SK-N-SH (cell line): ENCODE data around the gene BRME1. TPM values are rescaled to one million over a fixed set of nuclear protein-coding genes. Genes with fewer than 3 reads are reported as not detected.

Experiments used
- CTCF ChIA-PET: fragments of 300-600, 350-600 bp; formaldehyde crosslinking; extraction: SDS; loops from one replicate; lab custom pipeline; 2021; lab: Yijun Ruan, JAX
- POLR2A ChIA-PET: fragments of 350-600 bp; sonication (Branson Sonifier 250); formaldehyde crosslinking; extraction: SDS; loops from one replicate; lab custom pipeline; 2020; ENCODE audit warnings: antibody characterized with exemption, inconsistent platforms; lab: Yijun Ruan, JAX
- DNase-seq: peaks from one replicate; pipeline ENCODE4 v3.0.0; 2012
- H2AFZ ChIP-seq: fragments of 200-600 bp; sonication (generic); 2 replicates; pipeline ENCODE4 v1.8.1; 2016; ENCODE audit warnings: antibody characterized with exemption, mild to moderate bottlenecking, low read depth
- H3F3A ChIP-seq: fragments of 200-600 bp; sonication (generic); replicated peaks from 2 replicates; pipeline ENCODE3; 2016; ENCODE audit warnings: antibody characterized with exemption, mild to moderate bottlenecking; ENCODE audit not compliant: insufficient read depth
- H3K27ac ChIP-seq, 2 experiments: fragments of 200-500 bp in 1 of 2; fragments of 200-600 bp in 1 of 2; sonication (Bioruptor generic) in 1 of 2; sonication (generic), shearing (Covaris generic) in 1 of 2; 2 replicates each; pipeline versions ENCODE4 v1.5.1 to v1.6.1; 2014 to 2016; ENCODE audit warnings: low read depth in 2 of 2, inconsistent platforms in 1 of 2, low read length in 1 of 2, mild to moderate bottlenecking in 1 of 2, mixed read lengths in 1 of 2
- H3K27me3 ChIP-seq: fragments of 200-600 bp; sonication (generic), shearing (Covaris generic); 2 replicates; pipeline ENCODE4 v1.6.1; 2016; ENCODE audit warnings: mixed run types; ENCODE audit not compliant: insufficient read depth
- H3K36me3 ChIP-seq, 2 experiments: fragments of 200-500 bp in 1 of 2; fragments of 200-600 bp in 1 of 2; sonication (Bioruptor generic) in 1 of 2; sonication (generic) in 1 of 2; replicated peaks in 1 of 2; 2 replicates each; pipeline versions ENCODE3 to v1.5.1; 2014 to 2016; ENCODE audit warnings: low read length in 1 of 2, mild to moderate bottlenecking in 1 of 2; ENCODE audit not compliant: insufficient read depth in 2 of 2, control insufficient read depth in 1 of 2
- H3K4me1 ChIP-seq, 2 experiments: fragments of 200-500 bp in 1 of 2; fragments of 200-600 bp in 1 of 2; sonication (Bioruptor generic) in 1 of 2; sonication (generic), shearing (Covaris generic) in 1 of 2; 2 replicates each; pipeline versions ENCODE4 v1.5.1 to v1.6.1; 2014 to 2016; ENCODE audit warnings: low read depth in 1 of 2, low read length in 1 of 2, mixed run types in 1 of 2; ENCODE audit not compliant: insufficient read depth in 2 of 2, control insufficient read depth in 1 of 2
- H3K4me2 ChIP-seq: fragments of 200-600 bp; sonication (generic), shearing (Covaris generic); 2 replicates; pipeline ENCODE4 v1.6.1; 2017; ENCODE audit warnings: mixed run types
- H3K4me3 ChIP-seq, 2 experiments: fragments of 200-500 bp in 1 of 2; fragments of 200-600 bp in 1 of 2; sonication (Bioruptor generic) in 1 of 2; sonication (generic), shearing (Covaris generic) in 1 of 2; 2 replicates each; pipeline versions ENCODE4 v1.5.1 to v1.8.1; 2014 to 2016; ENCODE audit warnings: low read depth in 2 of 2, inconsistent platforms in 1 of 2, low read length in 1 of 2, mild to moderate bottlenecking in 1 of 2, mixed read lengths in 1 of 2, moderate library complexity in 1 of 2
- H3K79me2 ChIP-seq: fragments of 200-600 bp; sonication (generic); 2 replicates; pipeline ENCODE4 v1.8.1; 2017; ENCODE audit warnings: mild to moderate bottlenecking; ENCODE audit not compliant: insufficient read depth
- H3K9ac ChIP-seq: fragments of 200-600 bp; sonication (generic); 2 replicates; pipeline ENCODE4 v1.6.1; 2017; ENCODE audit warnings: mixed run types
- H3K9me2 ChIP-seq: fragments of 200-600 bp; sonication (generic); 2 replicates; pipeline ENCODE4 v1.6.1; 2017; ENCODE audit warnings: mixed run types
- H3K9me3 ChIP-seq: fragments of 200-600 bp; sonication (generic); 2 replicates; pipeline ENCODE4 v1.6.1; 2017; ENCODE audit warnings: mixed run types, mild to moderate bottlenecking, moderate library complexity
- H4K20me1 ChIP-seq: fragments of 200-600 bp; sonication (generic); 2 replicates; pipeline ENCODE4 v1.6.1; 2017; ENCODE audit warnings: mild to moderate bottlenecking, mixed run types; ENCODE audit not compliant: insufficient read depth
- CHD2 ChIP-seq: fragments of 150-350 bp; IDR thresholded peaks from 2 replicates; pipeline ENCODE4 v1.6.1; 2018; ENCODE audit warnings: low read length; ENCODE audit not compliant: partially characterized antibody
- ELF1 ChIP-seq: IDR thresholded peaks from 2 replicates; pipeline ENCODE4 v1.4.0; 2012
- EP300 ChIP-seq, 2 experiments: IDR thresholded peaks; 2 replicates each; pipeline versions ENCODE4 v1.4.0 to v1.6.1; 2012; ENCODE audit warnings: borderline replicate concordance in 1 of 2, low read depth in 1 of 2, low read length in 1 of 2
- EZH2phosphoT487 ChIP-seq: fragments of 200-600 bp; sonication (generic); IDR thresholded peaks from 2 replicates; pipeline ENCODE4 v1.6.1; 2017; ENCODE audit warnings: low read depth, mixed run types, mild to moderate bottlenecking, antibody characterized with exemption, moderate library complexity, borderline replicate concordance
- FOSL2 ChIP-seq: IDR thresholded peaks from 2 replicates; pipeline ENCODE4 v1.4.0; 2012; ENCODE audit warnings: low read depth, mild to moderate bottlenecking, moderate library complexity, borderline replicate concordance
- FOXJ3 ChIP-seq: sonication (generic); formaldehyde crosslinking; IDR thresholded peaks from 2 replicates; pipeline ENCODE4 v1.5.1; 2020; ENCODE audit warnings: mild to moderate bottlenecking, missing genetic modification reagents
- GABPA ChIP-seq: IDR thresholded peaks from 2 replicates; pipeline ENCODE4 v1.4.0; 2012; ENCODE audit warnings: low read depth, mild to moderate bottlenecking
- GATA2 ChIP-seq: sonication (generic); formaldehyde crosslinking; IDR thresholded peaks from 2 replicates; pipeline ENCODE4 v1.5.0; 2020; ENCODE audit warnings: mild to moderate bottlenecking, missing genetic modification reagents
- JUND ChIP-seq: IDR thresholded peaks from 2 replicates; pipeline ENCODE4 v1.4.0; 2012
- MEF2A ChIP-seq: IDR thresholded peaks from 2 replicates; pipeline ENCODE4 v1.4.0; 2012; ENCODE audit warnings: low read depth, borderline replicate concordance
- MXI1 ChIP-seq: IDR thresholded peaks from 2 replicates; pipeline ENCODE4 v1.6.1; 2012; ENCODE audit warnings: mild to moderate bottlenecking, low read depth, low read length, improper control_type of control experiment
- NFIC ChIP-seq: IDR thresholded peaks from 2 replicates; pipeline ENCODE4 v1.4.0; 2012; ENCODE audit warnings: borderline replicate concordance
- NRF1 ChIP-seq: IDR thresholded peaks from 2 replicates; pipeline ENCODE4 v1.6.1; 2012; ENCODE audit warnings: low read depth, mild to moderate bottlenecking, low read length
- RAD21 ChIP-seq: IDR thresholded peaks from 2 replicates; pipeline ENCODE4 v1.6.1; 2012; ENCODE audit warnings: mild to moderate bottlenecking, low read length
- RCOR1 ChIP-seq: fragments of 150-350 bp; IDR thresholded peaks from 2 replicates; pipeline ENCODE4 v1.6.1; 2017; ENCODE audit warnings: antibody characterized with exemption, low read length
- REST ChIP-seq: IDR thresholded peaks from 2 replicates; pipeline ENCODE4 v1.6.1; 2012; ENCODE audit warnings: mild to moderate bottlenecking, low read depth, low read length, moderate library complexity
- RFX5 ChIP-seq: IDR thresholded peaks from 2 replicates; pipeline ENCODE4 v1.6.1; 2012; ENCODE audit warnings: mild to moderate bottlenecking, improper control_type of control experiment, low read length
- RXRA ChIP-seq: IDR thresholded peaks from 2 replicates; pipeline ENCODE4 v1.4.0; 2012; ENCODE audit warnings: low read depth, mild to moderate bottlenecking, borderline replicate concordance
- SMC3 ChIP-seq: IDR thresholded peaks from 2 replicates; pipeline ENCODE4 v1.6.1; 2012; ENCODE audit warnings: low read depth, low read length, improper control_type of control experiment
- TAF1 ChIP-seq: IDR thresholded peaks from 2 replicates; pipeline ENCODE4 v1.6.1; 2012; ENCODE audit warnings: low read depth, mild to moderate bottlenecking, low read length, moderate library complexity, borderline replicate concordance
- TCF12 ChIP-seq: IDR thresholded peaks from 2 replicates; pipeline ENCODE4 v1.4.0; 2012
- TEAD4 ChIP-seq: IDR thresholded peaks from 2 replicates; pipeline ENCODE4 v1.4.0; 2012; ENCODE audit warnings: mild to moderate bottlenecking, borderline replicate concordance; ENCODE audit not compliant: insufficient read depth
- USF1 ChIP-seq: IDR thresholded peaks from 2 replicates; pipeline ENCODE4 v1.4.0; 2012; ENCODE audit warnings: low read depth, borderline replicate concordance
- WGBS: methylation state at CpG from one replicate; pipeline ENCODE4 v1.1.6; 2017; ENCODE audit warnings: low lambda C conversion rate; 5-methylcytosine and 5-hydroxymethylcytosine counted together
- polyA plus RNA-seq, 3 experiments: library from polyadenylated mRNA; depleted of rRNA; stranded (reverse); fragments of >200 nt; gene quantifications; 2 replicates each; pipeline ENCODE4 v1.2.3, GENCODE V29; 2012
- TF ChIP-seq, protein P1 (sequence below): fragments of 150-350 bp; IDR thresholded peaks from 2 replicates; pipeline ENCODE4 v1.6.1; 2017; ENCODE audit warnings: antibody characterized with exemption, low read length, low read depth, borderline replicate concordance
- TF ChIP-seq, protein P2 (sequence below): fragments of 150-350 bp; IDR thresholded peaks from 2 replicates; pipeline ENCODE4 v1.6.1; 2016; ENCODE audit warnings: mild to moderate bottlenecking, low read depth, low read length
- TF ChIP-seq, protein P3 (sequence below): IDR thresholded peaks from 2 replicates; pipeline ENCODE4 v1.4.0; 2012; ENCODE audit warnings: low read depth

Gene BRME1
- polyA plus RNA-seq, 1 of the 3 experiments (the other 2 are of a cell fraction): 1.5 TPM

DNA sequence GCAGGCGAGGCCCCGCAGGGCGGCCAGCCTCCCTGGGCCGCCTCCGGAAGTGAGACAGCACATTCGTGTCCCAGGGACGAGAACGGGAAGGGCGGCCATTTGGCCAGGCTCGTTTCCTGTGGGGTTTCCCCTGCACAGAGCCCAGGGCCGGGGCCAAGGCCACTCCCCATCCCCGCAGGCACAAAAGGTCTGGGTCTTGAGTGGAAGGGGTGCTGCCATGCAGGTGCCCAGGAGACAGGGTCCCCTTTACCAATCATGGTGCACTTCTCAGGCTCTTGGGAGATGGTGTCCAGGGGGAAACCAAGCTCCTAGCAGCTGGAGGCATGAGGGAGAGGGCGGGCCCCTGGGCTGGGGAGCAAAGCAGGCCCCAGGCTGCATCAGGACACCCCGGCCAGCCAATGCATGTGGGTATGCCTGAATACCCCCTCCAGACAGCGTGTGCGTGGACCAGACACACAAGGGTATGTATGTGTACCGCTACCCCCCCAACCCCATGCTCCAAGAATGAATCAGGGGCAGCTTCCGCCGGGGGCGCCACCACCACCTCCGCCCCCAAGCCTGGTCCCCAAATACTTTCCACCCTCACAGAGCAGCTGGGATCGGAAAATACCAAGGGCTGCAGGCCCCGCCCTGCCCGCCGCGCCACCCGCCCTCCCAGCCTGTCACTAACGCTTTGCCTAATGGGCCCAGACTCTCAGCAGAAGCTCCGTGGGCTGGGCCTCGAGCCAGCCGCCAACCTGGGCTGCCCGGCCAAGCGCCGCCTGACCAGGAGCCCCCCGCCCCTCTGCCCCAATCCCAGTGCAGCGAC lies 66.6 kb downstream of the BRME1 start:
- under 1% methylated on average over 24 of the region's 36 CpGs for WGBS
- H4K20me1 ChIP-seq: peaks cover 81% of the 10 kb centered on the region
- peak overlapping the region; percentile 93 for H3K4me2 ChIP-seq
- H3K9me2 ChIP-seq: no peaks in the 10 kb centered on the region
- H2AFZ ChIP-seq: no peak overlapping the region
- H3K9me3 ChIP-seq: no peaks in the 10 kb centered on the region
- peak; percentile 91 for DNase-seq
- H3K4me3 ChIP-seq: peak overlapping the region; percentile 77 to 82
- peaks cover 22 to 60% of the 10 kb centered on the region in 2 experiments for H3K36me3 ChIP-seq
- POLR2A ChIA-PET: interaction anchor here (0.8 to 2.5 kb wide), 7 partner anchors 8 to 679 kb away, joined by 3 to 9 read pairs (median 5); partner anchors contain the start of genes DNAJB1 and ZSWIM4
- H3K79me2 ChIP-seq: peaks cover 98% of the 10 kb centered on the region
- H3K9ac ChIP-seq: peak overlapping the region; percentile 99
- H3F3A ChIP-seq: peaks cover 81% of the 10 kb centered on the region
- CTCF ChIA-PET: interaction anchor here (0.6 to 8.4 kb wide), 6 partner anchors 10 to 50 kb away, joined by 3 to 61 read pairs (median 3); partner anchors contain the start of gene ZSWIM4
- peak overlapping the region; percentile 97 to 99 for H3K27ac ChIP-seq
- H3K4me1 ChIP-seq: peaks cover 56 to 66% of the 10 kb centered on the region in 2 experiments
- H3K27me3 ChIP-seq: no peaks in the 10 kb centered on the region
- TF ChIP-seq RFX5 (no peak), REST (no peak; the same call in 1 of the 2 replicates), RAD21 (no peak; the same call in 1 of the 2 replicates), TAF1 (peak; percentile 83; the same call in 1 of the 2 replicates), RCOR1 (peak; percentile 49), TCF12 (peak; percentile 98), NFIC (peak; percentile 88), GATA2 (CRISPR knock-in tag) (no peak), GABPA (peak; percentile 72), CHD2 (peak; percentile 41), USF1 (no peak), SMC3 (no peak), FOSL2 (no peak), FOXJ3 (CRISPR knock-in tag) (peak; percentile 68; the same call in 1 of the 2 replicates), NRF1 (no peak), MEF2A (no peak; the same call in 1 of the 2 replicates), MXI1 (peak; percentile 56), ELF1 (peak; percentile 18; the same call in 1 of the 2 replicates), EZH2phosphoT487 (no peak), RXRA (peak; percentile 46; the same call in 1 of the 2 replicates), JUND (no peak; the same call in none of the 2 replicates), EP300 (IDR thresholded peaks at IDR 0.05; ENCODE audit: borderline replicate concordance in 1 of 2, low read depth in 1 of 2, low read length in 1 of 2) (peak; percentile 80 to 86), TEAD4 (peak; percentile 62)
- TF ChIP-seq, protein P1, sequence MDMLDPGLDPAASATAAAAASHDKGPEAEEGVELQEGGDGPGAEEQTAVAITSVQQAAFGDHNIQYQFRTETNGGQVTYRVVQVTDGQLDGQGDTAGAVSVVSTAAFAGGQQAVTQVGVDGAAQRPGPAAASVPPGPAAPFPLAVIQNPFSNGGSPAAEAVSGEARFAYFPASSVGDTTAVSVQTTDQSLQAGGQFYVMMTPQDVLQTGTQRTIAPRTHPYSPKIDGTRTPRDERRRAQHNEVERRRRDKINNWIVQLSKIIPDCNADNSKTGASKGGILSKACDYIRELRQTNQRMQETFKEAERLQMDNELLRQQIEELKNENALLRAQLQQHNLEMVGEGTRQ: no peak
- TF ChIP-seq, protein P2, sequence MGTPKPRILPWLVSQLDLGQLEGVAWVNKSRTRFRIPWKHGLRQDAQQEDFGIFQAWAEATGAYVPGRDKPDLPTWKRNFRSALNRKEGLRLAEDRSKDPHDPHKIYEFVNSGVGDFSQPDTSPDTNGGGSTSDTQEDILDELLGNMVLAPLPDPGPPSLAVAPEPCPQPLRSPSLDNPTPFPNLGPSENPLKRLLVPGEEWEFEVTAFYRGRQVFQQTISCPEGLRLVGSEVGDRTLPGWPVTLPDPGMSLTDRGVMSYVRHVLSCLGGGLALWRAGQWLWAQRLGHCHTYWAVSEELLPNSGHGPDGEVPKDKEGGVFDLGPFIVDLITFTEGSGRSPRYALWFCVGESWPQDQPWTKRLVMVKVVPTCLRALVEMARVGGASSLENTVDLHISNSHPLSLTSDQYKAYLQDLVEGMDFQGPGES: no peak
- TF ChIP-seq, protein P3, sequence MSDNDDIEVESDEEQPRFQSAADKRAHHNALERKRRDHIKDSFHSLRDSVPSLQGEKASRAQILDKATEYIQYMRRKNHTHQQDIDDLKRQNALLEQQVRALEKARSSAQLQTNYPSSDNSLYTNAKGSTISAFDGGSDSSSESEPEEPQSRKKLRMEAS: peak; percentile 59
